ENCODE results near the gene LRP8.

- TF ChIP-seq POLR2A (IDR thresholded peaks at IDR 0.05) (no peak), CTCF (IDR thresholded peaks at IDR 0.05 in 8 of 11, conservative IDR thresholded peaks at IDR 0.05 in 3 of 11) (no peak)
These were observed 13.3 kb downstream of the LRP8 start for GRCh38 chr1:53314606-53315005.

Data from spleen (tissue), 7 donors.